DOHH2 (cell line): Measurements from ENCODE around the gene ZFAND2B.

Experiments used
- H3F3A ChIP-seq: fragments of 200-600 bp; sonication (generic), shearing (Covaris generic); 2 replicates; pipeline ENCODE4 v1.6.0; 2016; ENCODE audit warnings: antibody characterized with exemption, mild to moderate bottlenecking; ENCODE audit not compliant: control insufficient read depth, insufficient read depth
- H3K27ac ChIP-seq: fragments of 200-600 bp; sonication (generic); 2 replicates; pipeline ENCODE4 v1.5.1; 2014; ENCODE audit warnings: low read depth, mild to moderate bottlenecking, low read length, moderate library complexity
- H3K27me3 ChIP-seq: fragments of 200-600 bp; sonication (generic); 2 replicates; pipeline ENCODE4 v1.6.1; 2014; ENCODE audit warnings: mild to moderate bottlenecking, low read length, mixed read lengths; ENCODE audit not compliant: control insufficient read depth
- H3K36me3 ChIP-seq: fragments of 200-600 bp; sonication (generic); 2 replicates; pipeline ENCODE4 v1.6.1; 2014; ENCODE audit warnings: mild to moderate bottlenecking, low read length, moderate library complexity, mixed read lengths; ENCODE audit not compliant: control insufficient read depth
- H3K4me1 ChIP-seq: fragments of 200-600 bp; sonication (generic); 2 replicates; pipeline ENCODE4 v1.6.1; 2014; ENCODE audit warnings: mild to moderate bottlenecking, low read length, mixed read lengths; ENCODE audit not compliant: control insufficient read depth
- H3K4me2 ChIP-seq: fragments of 200-600 bp; sonication (generic); 2 replicates; pipeline ENCODE4 v1.6.0; 2014; ENCODE audit warnings: mild to moderate bottlenecking, low read length, moderate library complexity
- H3K4me3 ChIP-seq: fragments of 200-600 bp; sonication (generic); 2 replicates; pipeline ENCODE4 v1.5.1; 2014; ENCODE audit warnings: mild to moderate bottlenecking, low read length, mixed read lengths
- H3K79me2 ChIP-seq: fragments of 200-600 bp; sonication (generic); 2 replicates; pipeline ENCODE4 v1.6.1; 2014; ENCODE audit warnings: mild to moderate bottlenecking, low read length, mixed read lengths; ENCODE audit not compliant: control insufficient read depth
- H3K9me2 ChIP-seq: fragments of 200-600 bp; sonication (generic); replicated peaks from 2 replicates; pipeline ENCODE4 v1.6.1; 2014; ENCODE audit warnings: mild to moderate bottlenecking, low read length, mixed read lengths; ENCODE audit not compliant: control insufficient read depth
- H3K9me3 ChIP-seq: fragments of 200-600 bp; sonication (generic); 2 replicates; pipeline ENCODE4 v1.6.1; 2014; ENCODE audit warnings: antibody characterized with exemption, low read length, mixed read lengths; ENCODE audit not compliant: control insufficient read depth, insufficient read depth
- H4K20me1 ChIP-seq: fragments of 200-600 bp; sonication (generic); 2 replicates; pipeline ENCODE4 v1.6.0; 2014; ENCODE audit warnings: low read depth, mild to moderate bottlenecking, antibody characterized with exemption, low read length, moderate library complexity; ENCODE audit not compliant: control insufficient read depth, insufficient read depth
- CTCF ChIP-seq: fragments of 200-600 bp; sonication (generic); IDR thresholded peaks from one replicate; pipeline ENCODE4 v1.5.1; 2014; ENCODE audit warnings: antibody characterized with exemption, mild to moderate bottlenecking, low read depth, low read length; ENCODE audit not compliant: poor library complexity, severe bottlenecking
- EZH2phosphoT487 ChIP-seq: fragments of 200-600 bp; sonication (generic); IDR thresholded peaks from 2 replicates; pipeline ENCODE4 v1.6.1; 2017; ENCODE audit warnings: borderline replicate concordance, mild to moderate bottlenecking, antibody characterized with exemption, low read length, moderate library complexity, mixed read lengths

The ZFAND2B gene

GRCh38 chr2:219245148-219245898 lies 38.7 kb downstream of the ZFAND2B start, which contains the start of the genes GLB1L and STK16:
Gene GLB1L, minus strand, starts transcription at chr2:219245444. Its CDS starts 1,871 bp downstream, at chr2:219243573.
Gene STK16, plus strand, starts transcription at chr2:219245479. Its CDS starts 521 bp downstream, at chr2:219246000.
- no peaks in the 10 kb centered on the region for H3K9me2 ChIP-seq
- H3F3A ChIP-seq, result peaks cover 19% of the 10 kb centered on the region
- no peaks in the 10 kb centered on the region for H4K20me1 ChIP-seq
- no peaks in the 10 kb centered on the region for H3K9me3 ChIP-seq
- peak within 1 kb of the TSS; percentile 47 for H3K27ac ChIP-seq
- H3K4me1 ChIP-seq, result peaks cover 54% of the 10 kb centered on the region
- H3K4me2 ChIP-seq, result peak within 1 kb of the TSS; percentile 97
- H3K36me3 ChIP-seq, result peaks cover 42% of the 10 kb centered on the region
- TF ChIP-seq CTCF, result no peak
- no peak for TF ChIP-seq EZH2phosphoT487
- H3K79me2 ChIP-seq, result peaks cover 44% of the 10 kb centered on the region
- H3K27me3 ChIP-seq, result no peaks in the 10 kb centered on the region
- peak within 1 kb of the TSS; percentile 84 for H3K4me3 ChIP-seq

- H3K79me2 ChIP-seq, result peaks cover 48% of the 10 kb centered on the region
- H3F3A ChIP-seq, result peaks cover 22% of the 10 kb centered on the region
- peak overlapping the region; percentile 97 for H3K4me2 ChIP-seq
- H3K9me3 ChIP-seq, result no peaks in the 10 kb centered on the region
- TF ChIP-seq CTCF (no peak), EZH2phosphoT487 (no peak)
- H3K4me3 ChIP-seq, result peak overlapping the region; percentile 84
- H3K36me3 ChIP-seq, result peaks cover 47% of the 10 kb centered on the region
- peaks cover 59% of the 10 kb centered on the region for H3K4me1 ChIP-seq
- H3K27ac ChIP-seq, result peak overlapping the region; percentile 47
- H3K27me3 ChIP-seq, result no peaks in the 10 kb centered on the region
- no peaks in the 10 kb centered on the region for H4K20me1 ChIP-seq
- H3K9me2 ChIP-seq, result no peaks in the 10 kb centered on the region
These were observed 39.3 kb downstream of the ZFAND2B start for GRCh38 chr2:219245899-219246230.

GRCh38 chr2:219246559-219246958 lies 40.0 kb downstream of the ZFAND2B start:
- no peak for TF ChIP-seq EZH2phosphoT487
- no peak for TF ChIP-seq CTCF
- Histone ChIP-seq H3K4me1 (peaks cover 66% of the 10 kb centered on the region), H4K20me1 (no peaks in the 10 kb centered on the region), H3F3A (peaks cover 19% of the 10 kb centered on the region), H3K27me3 (no peaks in the 10 kb centered on the region), H3K79me2 (peaks cover 54% of the 10 kb centered on the region), H3K4me2 (peak overlapping the region; percentile 97), H3K27ac (no peak overlapping the region), H3K9me2 (no peaks in the 10 kb centered on the region), H3K4me3 (peak overlapping the region; percentile 84), H3K36me3 (peaks cover 53% of the 10 kb centered on the region), H3K9me3 (no peaks in the 10 kb centered on the region)
